Trophoblast cell (in vitro differentiated cells and primary cell): Measurements from ENCODE around the gene KLHDC3.

Experiments used
- DNase-seq, 2 donors: peaks; one replicate each; pipeline ENCODE4 v3.0.0-alpha.2; 2016
- H2AFZ ChIP-seq: 2 replicates; pipeline ENCODE4 v1.6.1; 2013; ENCODE audit warnings: low read length, moderate library complexity, mild to moderate bottlenecking; ENCODE audit not compliant: insufficient read depth, poor library complexity
- H2AK5ac ChIP-seq: 2 replicates; pipeline ENCODE4 v1.6.1; 2013; ENCODE audit warnings: mild to moderate bottlenecking, low read length
- H2BK120ac ChIP-seq: 2 replicates; pipeline ENCODE4 v1.6.1; 2013; ENCODE audit warnings: low read length, mild to moderate bottlenecking, moderate library complexity; ENCODE audit not compliant: insufficient read depth, poor library complexity
- H2BK12ac ChIP-seq: 2 replicates; pipeline ENCODE4 v1.6.1; 2013; ENCODE audit warnings: mild to moderate bottlenecking, low read length, moderate library complexity
- H2BK5ac ChIP-seq: 2 replicates; pipeline ENCODE4 v1.6.1; 2013; ENCODE audit warnings: low read length, low read depth, moderate library complexity, mild to moderate bottlenecking; ENCODE audit not compliant: poor library complexity
- H3K14ac ChIP-seq: 2 replicates; pipeline ENCODE4 v1.6.1; 2013; ENCODE audit warnings: mild to moderate bottlenecking, low read length
- H3K18ac ChIP-seq: 2 replicates; pipeline ENCODE4 v1.6.1; 2013; ENCODE audit warnings: mild to moderate bottlenecking, low read length
- H3K23ac ChIP-seq: 2 replicates; pipeline ENCODE4 v1.6.1; 2013; ENCODE audit warnings: low read length
- H3K27ac ChIP-seq: 2 replicates; pipeline ENCODE4 v1.5.1; 2013; ENCODE audit warnings: low read depth, mild to moderate bottlenecking, inconsistent platforms, low read length, moderate library complexity
- H3K27me3 ChIP-seq: 2 replicates; pipeline ENCODE4 v1.6.1; 2013; ENCODE audit warnings: inconsistent platforms, mild to moderate bottlenecking, low read length, moderate library complexity; ENCODE audit not compliant: insufficient read depth
- H3K36me3 ChIP-seq, 2 experiments: 1 replicate in 1 of 2; 2 replicates in 1 of 2; pipeline ENCODE4 v1.6.1; 2013; ENCODE audit warnings: low read length in 2 of 2, mild to moderate bottlenecking in 2 of 2, moderate library complexity in 1 of 2; ENCODE audit not compliant: insufficient read depth in 2 of 2, control insufficient read depth in 1 of 2
- H3K4ac ChIP-seq: 2 replicates; pipeline ENCODE4 v1.6.1; 2013; ENCODE audit warnings: low read depth, mild to moderate bottlenecking, low read length, moderate library complexity
- H3K4me1 ChIP-seq, 2 experiments: 1 replicate in 1 of 2; 2 replicates in 1 of 2; pipeline ENCODE4 v1.6.1; 2013; ENCODE audit warnings: low read length in 2 of 2, mild to moderate bottlenecking in 2 of 2, moderate library complexity in 1 of 2; ENCODE audit not compliant: insufficient read depth in 2 of 2, control insufficient read depth in 1 of 2
- H3K4me2 ChIP-seq: 2 replicates; pipeline ENCODE4 v1.6.1; 2013; ENCODE audit warnings: inconsistent platforms, mild to moderate bottlenecking, low read length, moderate library complexity
- H3K4me3 ChIP-seq: 2 replicates; pipeline ENCODE4 v1.5.1; 2013; ENCODE audit warnings: mild to moderate bottlenecking, low read depth, low read length, inconsistent platforms
- H3K79me1 ChIP-seq: one replicate; pipeline ENCODE4 v1.6.1; 2013; ENCODE audit warnings: low read length
- H3K79me2 ChIP-seq: 2 replicates; pipeline ENCODE4 v1.6.1; 2013; ENCODE audit warnings: low read length, mild to moderate bottlenecking; ENCODE audit not compliant: control insufficient read depth, insufficient read depth, poor library complexity
- H3K9ac ChIP-seq: 2 replicates; pipeline ENCODE4 v1.6.1; 2013; ENCODE audit warnings: mild to moderate bottlenecking, low read length
- H3K9me3 ChIP-seq: 2 replicates; pipeline ENCODE4 v1.6.1; 2013; ENCODE audit warnings: low read depth, mild to moderate bottlenecking, control low read depth, inconsistent platforms, low read length; ENCODE audit not compliant: insufficient read depth
- H4K12ac ChIP-seq: 2 replicates; pipeline ENCODE4 v1.6.1; 2013; ENCODE audit warnings: low read depth, mild to moderate bottlenecking, low read length, moderate library complexity
- H4K8ac ChIP-seq: 2 replicates; pipeline ENCODE4 v1.6.1; 2013; ENCODE audit warnings: low read depth, mild to moderate bottlenecking, low read length, moderate library complexity
- H4K91ac ChIP-seq: one replicate; pipeline ENCODE4 v1.6.1; 2013; ENCODE audit warnings: low read depth, mild to moderate bottlenecking, low read length, moderate library complexity
- WGBS: extraction: QIAGEN DNeasy Blood & Tissue Kit; methylation state at CpG from one replicate; pipeline ENCODE4 v1.1.7; 2013; ENCODE audit warnings: missing lambda C conversion rate; ENCODE audit not compliant: insufficient read length, insufficient coverage; ENCODE audit errors: extremely low coverage; 5-methylcytosine and 5-hydroxymethylcytosine counted together

Gene KLHDC3

DNA sequence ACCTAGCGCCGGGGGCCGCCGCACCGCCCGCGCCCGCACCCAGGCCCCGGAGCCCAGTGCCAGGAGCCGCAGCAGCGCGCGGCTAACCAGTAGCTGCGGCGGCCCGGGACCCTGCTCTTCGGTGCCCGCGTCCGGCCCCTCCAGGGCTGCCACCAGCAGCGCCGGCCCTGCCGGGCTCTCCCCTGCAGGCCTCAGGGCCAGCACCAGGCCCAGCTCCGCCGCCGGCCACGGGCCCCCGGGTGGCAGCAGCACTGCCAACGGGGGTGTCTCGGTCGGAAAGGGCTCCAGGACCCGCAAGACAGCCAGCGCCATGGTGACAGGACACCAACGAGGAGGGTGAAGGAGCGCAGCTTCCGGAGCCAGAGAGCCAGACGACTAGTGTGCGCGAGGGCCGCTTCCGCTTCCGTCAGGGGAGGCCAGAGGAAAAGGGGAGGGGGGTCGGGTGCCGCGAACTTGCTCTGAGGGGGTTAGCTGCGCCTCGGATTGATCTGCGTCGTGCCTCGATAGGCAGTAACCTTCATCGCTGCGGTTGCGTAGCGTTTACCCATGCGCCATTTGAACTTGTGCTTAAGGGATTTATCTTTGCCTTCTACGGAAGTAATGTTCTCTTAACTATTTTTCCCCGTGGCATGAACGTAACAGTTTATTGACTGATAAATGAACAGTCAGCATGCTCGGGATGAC is 35.1 kb upstream of the KLHDC3 start, which contains the start of gene PEX6:
PEX6 (minus strand) TSS at position 343 of the 684 bp plus-strand sequence; CDS start at position 312, 31 bp downstream.
- H3K79me1 ChIP-seq, result peaks cover 14% of the 10 kb centered on the region
- peak within 1 kb of the TSS; percentile 64 for H4K91ac ChIP-seq
- H4K12ac ChIP-seq, result peak within 1 kb of the TSS; percentile 23
- H3K4me2 ChIP-seq, result peak within 1 kb of the TSS; percentile 94
- peak within 1 kb of the TSS; percentile 71 for H3K14ac ChIP-seq
- H3K79me2 ChIP-seq, result peaks cover 11% of the 10 kb centered on the region
- peak within 1 kb of the TSS; percentile 71 for H2BK12ac ChIP-seq
- peak within 1 kb of the TSS; percentile 86 for H2AFZ ChIP-seq
- H2AK5ac ChIP-seq, result peak within 1 kb of the TSS; percentile 90
- H3K27ac ChIP-seq, result peak within 1 kb of the TSS; percentile 19
- H3K9me3 ChIP-seq, result no peaks in the 10 kb centered on the region
- H3K4me1 ChIP-seq, result peaks cover 8 to 12% of the 10 kb centered on the region in 2 experiments
- peak within 1 kb of the TSS; percentile 71 for H3K18ac ChIP-seq
- H3K4ac ChIP-seq, result peak within 1 kb of the TSS; percentile 96
- DNase-seq, result peak; percentile 80 to 87
- H3K36me3 ChIP-seq, result peaks cover 0 to 2% of the 10 kb centered on the region in 2 experiments
- peak within 1 kb of the TSS; percentile 91 for H3K9ac ChIP-seq
- H3K4me3 ChIP-seq, result peak within 1 kb of the TSS; percentile 83
- no CpG with 5 or more reads among the region's 59 CpGs for WGBS
- H2BK5ac ChIP-seq, result no peak within 1 kb of the TSS
- H4K8ac ChIP-seq, result peak within 1 kb of the TSS; percentile 94
- peak within 1 kb of the TSS; percentile 26 for H2BK120ac ChIP-seq
- no peaks in the 10 kb centered on the region for H3K27me3 ChIP-seq
- no peak within 1 kb of the TSS for H3K23ac ChIP-seq

DNA sequence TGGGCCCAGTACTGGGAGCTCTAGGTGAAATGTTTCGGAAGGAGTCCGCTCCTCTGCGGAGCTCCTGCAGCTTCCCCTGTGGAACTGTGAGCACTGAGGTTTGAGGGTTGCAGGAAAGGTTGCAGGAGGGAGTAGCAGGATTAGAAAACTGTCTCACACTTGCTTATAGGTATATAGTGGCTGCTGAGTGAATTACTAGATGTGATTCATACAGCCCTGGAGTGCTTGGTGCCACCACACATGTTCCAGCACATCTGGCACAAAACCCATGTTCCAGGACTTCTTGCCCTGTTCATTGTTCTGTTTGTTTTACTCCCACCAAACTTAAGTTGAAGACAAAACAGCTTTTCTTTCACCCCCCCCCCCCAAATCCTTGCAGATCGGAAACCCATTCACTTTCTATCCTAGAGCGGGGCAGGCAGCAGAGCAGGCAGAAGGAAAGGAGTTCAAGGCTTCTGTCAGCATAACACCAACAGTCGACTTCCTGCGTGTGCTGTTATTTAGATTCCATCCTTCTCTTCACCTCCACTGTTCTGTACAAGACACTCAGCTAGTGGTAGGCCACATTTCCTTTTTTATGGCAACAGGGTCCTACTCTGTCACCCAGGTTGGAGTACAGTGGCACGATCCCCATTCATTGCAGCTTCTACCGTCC is 34.4 kb upstream of the KLHDC3 start:
- Histone ChIP-seq H4K91ac (peak overlapping the region; percentile 57), H3K18ac (no peak overlapping the region), H2BK5ac (no peak overlapping the region), H3K4me3 (peak overlapping the region; percentile 83), H3K4ac (no peak overlapping the region), H4K12ac (peak overlapping the region; percentile 23), H3K27me3 (no peaks in the 10 kb centered on the region), H2BK12ac (no peak overlapping the region), H3K79me2 (peaks cover 14% of the 10 kb centered on the region), H3K9me3 (no peaks in the 10 kb centered on the region), H3K36me3 (peaks cover 0 to 2% of the 10 kb centered on the region in 2 experiments), H2BK120ac (no peak overlapping the region), H3K9ac (peak overlapping the region; percentile 66), H4K8ac (peak overlapping the region; percentile 94), H3K4me1 (peaks cover 8 to 12% of the 10 kb centered on the region in 2 experiments), H3K14ac (no peak overlapping the region), H2AFZ (peak overlapping the region; percentile 80), H3K23ac (no peak overlapping the region), H3K4me2 (peak overlapping the region; percentile 94), H2AK5ac (no peak overlapping the region), H3K79me1 (peaks cover 18% of the 10 kb centered on the region), H3K27ac (no peak overlapping the region)
- WGBS, result no CpG with 5 or more reads among the region's 9 CpGs
- no peak for DNase-seq

- Histone ChIP-seq H3K4me3 (no peak overlapping the region), H3K27ac (no peak overlapping the region), H2BK5ac (no peak overlapping the region), H3K4ac (no peak overlapping the region), H2BK120ac (no peak overlapping the region), H3K27me3 (no peaks in the 10 kb centered on the region), H3K23ac (no peak overlapping the region), H4K8ac (no peak overlapping the region), H3K9ac (no peak overlapping the region), H3K4me1 (peaks cover 13 to 16% of the 10 kb centered on the region in 2 experiments), H3K18ac (no peak overlapping the region), H3K36me3 (no peaks in the 10 kb centered on the region), H3K79me1 (peaks cover 19% of the 10 kb centered on the region), H3K79me2 (peaks cover 15% of the 10 kb centered on the region), H4K91ac (no peak overlapping the region), H2AK5ac (no peak overlapping the region), H3K4me2 (no peak overlapping the region), H4K12ac (no peak overlapping the region), H2AFZ (no peak overlapping the region), H3K14ac (no peak overlapping the region), H3K9me3 (no peaks in the 10 kb centered on the region), H2BK12ac (no peak overlapping the region)
- no peak for DNase-seq
- WGBS, result 100% methylated on average over 2 of the region's 5 CpGs
Observed at GRCh38 chr6:42981836-42982235, 32.2 kb upstream of the KLHDC3 start.

- peaks cover 8 to 10% of the 10 kb centered on the region in 2 experiments for H3K4me1 ChIP-seq
- peak within 1 kb of the TSS; percentile 96 for H3K4me2 ChIP-seq
- peak within 1 kb of the TSS; percentile 89 for H2AFZ ChIP-seq
- H3K36me3 ChIP-seq, result peaks cover 3 to 5% of the 10 kb centered on the region in 2 experiments
- H3K79me2 ChIP-seq, result peaks cover 5% of the 10 kb centered on the region
- peak within 1 kb of the TSS; percentile 95 for H3K14ac ChIP-seq
- peak within 1 kb of the TSS; percentile 32 for H3K27ac ChIP-seq
- peak within 1 kb of the TSS; percentile 86 for H4K8ac ChIP-seq
- peak within 1 kb of the TSS; percentile 91 for H3K4me3 ChIP-seq
- peak within 1 kb of the TSS; percentile 20 for H2BK5ac ChIP-seq
- peak within 1 kb of the TSS; percentile 70 for H3K4ac ChIP-seq
- peak within 1 kb of the TSS; percentile 94 for H3K9ac ChIP-seq
- H3K18ac ChIP-seq, result peak within 1 kb of the TSS; percentile 84
- no peaks in the 10 kb centered on the region for H3K27me3 ChIP-seq
- peak within 1 kb of the TSS; percentile 89 for H4K91ac ChIP-seq
- H2AK5ac ChIP-seq, result peak within 1 kb of the TSS; percentile 0
- H3K79me1 ChIP-seq, result peaks cover 8% of the 10 kb centered on the region
- H2BK120ac ChIP-seq, result peak within 1 kb of the TSS; percentile 40
- peak; percentile 99 for DNase-seq
- H3K23ac ChIP-seq, result no peak within 1 kb of the TSS
- H3K9me3 ChIP-seq, result no peaks in the 10 kb centered on the region
- H4K12ac ChIP-seq, result peak within 1 kb of the TSS; percentile 66
- no CpG with 5 or more reads among the region's 59 CpGs for WGBS
- H2BK12ac ChIP-seq, result no peak within 1 kb of the TSS
Observed at GRCh38 chr6:42984001-42984923, 29.8 kb upstream of the KLHDC3 start, which contains the start of gene PPP2R5D. PPP2R5D (plus strand) TSS chr6:42984570; CDS start chr6:42984678, 108 bp downstream.
